Retina (tissue), 1 donor: ENCODE data around the gene EMILIN3.
A peak's percentile ranks its signal among the peaks of the same experiment; 100 is the strongest.
"Not testable (repeated sequence)": the region's sequence is repeated elsewhere in the genome, so short reads cannot be mapped to it uniquely, and the experiment has no call there.

Experiments
- DNase-seq: peaks from one replicate; pipeline ENCODE4 v3.0.0-alpha.2; 2016

Gene EMILIN3

DNA sequence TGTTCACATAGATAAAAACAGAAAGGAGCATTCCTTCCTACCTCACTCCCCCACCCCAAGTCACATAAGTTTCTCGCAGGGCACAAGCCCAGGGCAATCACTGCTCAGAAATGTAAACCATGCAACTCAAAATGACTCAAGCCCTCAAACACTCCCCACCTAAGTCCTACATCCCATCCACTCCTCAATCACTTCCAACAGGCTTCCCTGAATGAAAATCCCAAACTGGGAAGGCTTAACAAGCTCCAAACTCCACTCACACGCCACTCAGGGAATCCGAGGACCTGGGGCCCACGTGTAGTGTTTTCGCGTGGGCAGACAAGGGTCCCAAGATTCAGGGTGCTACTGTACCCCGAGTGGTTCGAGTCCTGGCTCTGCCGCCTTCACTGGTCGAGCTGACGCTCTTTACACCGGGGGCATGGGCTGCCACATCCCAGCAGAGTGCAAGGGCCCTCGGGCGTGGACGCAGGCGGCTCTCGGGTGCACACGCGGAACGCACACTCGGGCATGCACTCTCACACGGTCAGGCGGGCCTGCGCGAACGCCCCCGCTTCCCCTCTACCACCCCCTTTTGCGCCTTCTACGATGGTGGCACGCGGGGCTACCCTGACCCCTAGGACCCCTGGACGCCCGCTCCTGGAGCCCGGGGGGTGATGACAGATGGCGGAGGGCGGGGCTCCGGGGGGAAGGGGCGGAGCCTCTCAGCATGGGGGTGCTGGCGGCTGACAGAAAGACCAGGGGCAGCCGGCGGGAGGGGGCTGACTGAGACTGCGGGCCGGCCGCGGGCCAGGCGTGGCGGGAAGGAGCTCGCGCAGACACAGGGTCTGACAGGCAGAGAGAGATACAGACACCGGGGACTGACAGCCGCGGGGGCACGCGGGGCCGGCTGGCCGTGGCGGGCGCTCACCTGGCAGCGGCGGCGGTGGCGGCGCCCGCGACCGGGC lies 49.7 kb downstream of the EMILIN3 start:
- DNase-seq: peak; percentile 78

DNA sequence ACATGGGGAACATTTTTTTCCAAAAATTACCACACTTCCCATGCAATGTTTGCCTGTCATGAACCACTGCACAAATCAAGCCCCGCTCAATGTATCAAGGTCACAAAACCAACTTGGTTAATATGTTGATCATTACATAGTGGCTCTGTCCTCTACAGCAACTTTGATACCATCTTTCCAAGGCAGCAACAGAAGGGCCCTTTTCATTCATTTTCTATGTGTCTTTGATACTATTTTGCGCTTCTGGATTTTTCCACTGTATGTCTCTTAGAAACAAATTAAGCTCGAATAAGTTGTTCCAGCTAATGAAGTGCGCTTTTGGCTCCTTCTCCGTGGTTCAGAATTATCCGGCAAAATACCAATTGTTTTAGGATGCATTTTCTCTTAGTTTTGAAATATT lies 50.6 kb downstream of the EMILIN3 start:
- DNase-seq: no peak

- no peak for DNase-seq
Observed at GRCh38 chr20:41314386-41314785, 52.2 kb downstream of the EMILIN3 start.

GRCh38 chr20:41312009-41312408 lies 54.6 kb downstream of the EMILIN3 start:
- DNase-seq: not testable (repeated sequence)
